ENCODE results near the gene CCDC85C.

DNA sequence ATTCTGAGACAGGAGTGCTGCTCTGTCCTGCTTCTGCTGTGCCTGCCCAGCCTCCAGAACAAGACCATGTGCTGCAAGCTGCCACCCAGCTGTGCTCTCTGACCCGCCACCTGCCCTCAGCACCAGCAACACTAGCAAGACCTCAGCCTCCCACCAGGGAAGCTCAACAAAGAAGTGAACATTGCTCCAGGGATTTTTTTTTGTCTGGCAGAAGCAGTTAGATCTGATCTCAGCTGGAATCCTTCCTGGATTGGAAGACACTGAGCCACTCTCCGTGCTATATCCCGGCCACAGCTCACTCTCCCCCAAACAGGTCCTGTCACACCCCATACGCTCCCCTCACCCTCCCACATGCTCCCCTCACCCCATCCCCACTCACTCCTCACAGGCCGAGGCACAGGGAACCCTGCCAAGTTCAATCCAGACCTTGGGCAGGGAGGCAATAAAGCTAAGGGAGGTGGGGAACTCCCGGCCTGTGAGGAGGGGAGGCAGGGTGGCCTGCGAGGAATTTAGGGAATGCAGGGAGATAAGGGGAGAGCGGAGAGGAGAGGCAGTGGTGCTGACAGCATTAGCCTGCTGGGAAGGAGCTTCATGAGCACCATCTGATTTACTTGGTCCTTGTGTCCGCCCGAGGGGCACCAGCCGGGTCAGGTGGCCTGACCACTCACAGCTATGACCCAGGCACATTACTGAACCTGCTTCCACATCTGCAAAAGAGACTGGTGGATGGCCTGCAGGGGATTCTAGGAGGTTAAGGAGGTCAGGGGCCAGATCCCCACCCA, 29.7 kb downstream of the CCDC85C start:
- TF ChIP-seq, protein P1, sequence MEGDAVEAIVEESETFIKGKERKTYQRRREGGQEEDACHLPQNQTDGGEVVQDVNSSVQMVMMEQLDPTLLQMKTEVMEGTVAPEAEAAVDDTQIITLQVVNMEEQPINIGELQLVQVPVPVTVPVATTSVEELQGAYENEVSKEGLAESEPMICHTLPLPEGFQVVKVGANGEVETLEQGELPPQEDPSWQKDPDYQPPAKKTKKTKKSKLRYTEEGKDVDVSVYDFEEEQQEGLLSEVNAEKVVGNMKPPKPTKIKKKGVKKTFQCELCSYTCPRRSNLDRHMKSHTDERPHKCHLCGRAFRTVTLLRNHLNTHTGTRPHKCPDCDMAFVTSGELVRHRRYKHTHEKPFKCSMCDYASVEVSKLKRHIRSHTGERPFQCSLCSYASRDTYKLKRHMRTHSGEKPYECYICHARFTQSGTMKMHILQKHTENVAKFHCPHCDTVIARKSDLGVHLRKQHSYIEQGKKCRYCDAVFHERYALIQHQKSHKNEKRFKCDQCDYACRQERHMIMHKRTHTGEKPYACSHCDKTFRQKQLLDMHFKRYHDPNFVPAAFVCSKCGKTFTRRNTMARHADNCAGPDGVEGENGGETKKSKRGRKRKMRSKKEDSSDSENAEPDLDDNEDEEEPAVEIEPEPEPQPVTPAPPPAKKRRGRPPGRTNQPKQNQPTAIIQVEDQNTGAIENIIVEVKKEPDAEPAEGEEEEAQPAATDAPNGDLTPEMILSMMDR (IDR thresholded peaks at IDR 0.05; ENCODE audit: insufficient read depth, low read depth, low read length) = no peak
- TF ChIP-seq EZH2 (IDR thresholded peaks at IDR 0.05; ENCODE audit: insufficient read depth, low read length) = no peak
